Caco-2 (cell line): Measurements from ENCODE around the gene SCFD2. TPM values are rescaled to one million over a fixed set of nuclear protein-coding genes. Genes with fewer than 3 reads are reported as not detected.

Source experiments
- BruUV-seq: library from RNA; stranded (reverse); fragments of 400-500 nt; replicated peaks from 2 replicates; lab custom pipeline; 2021; lab: Mats Ljungman, UMichigan
- CTCF ChIA-PET: fragments of 300-600 bp; sonication (Branson Sonifier 250); formaldehyde crosslinking; loops from one replicate; lab custom pipeline; 2022; ENCODE audit warnings: antibody characterized with exemption; lab: Charles Lee
- POLR2A ChIA-PET: fragments of 300-600 bp; sonication (Branson Sonifier 250); formaldehyde crosslinking; loops from one replicate; lab custom pipeline; 2022; ENCODE audit warnings: antibody characterized with exemption; lab: Charles Lee
- DNase-seq, 2 experiments: peaks; one replicate each; pipeline versions ENCODE4 v3.0.0 to v3.0.0-alpha.2; 2020 to 2022
- H3K27me3 ChIP-seq: replicated peaks from 2 replicates; pipeline ENCODE4 v1.6.0; 2011; ENCODE audit warnings: low read length; ENCODE audit not compliant: control insufficient read depth, insufficient read depth
- H3K36me3 ChIP-seq: 2 replicates; pipeline ENCODE4 v1.5.1; 2011; ENCODE audit warnings: low read length; ENCODE audit not compliant: control insufficient read depth, insufficient read depth
- H3K4me1 ChIP-seq: fragments of 250-450 bp; sonication (Bioruptor Pico); 2 replicates; pipeline ENCODE4 v1.5.1; 2020; ENCODE audit warnings: mild to moderate bottlenecking
- H3K4me3 ChIP-seq: 2 replicates; pipeline ENCODE4 v1.5.1; 2011; ENCODE audit warnings: low read depth, mild to moderate bottlenecking, control low read depth, low read length
- H3K9me3 ChIP-seq: fragments of 250-450 bp; sonication (Bioruptor Pico); 2 replicates; pipeline ENCODE4 v1.5.1; 2020; ENCODE audit warnings: mild to moderate bottlenecking, moderate library complexity
- H3K27ac Mint-ChIP-seq: one replicate; pipeline ENCODE4 v1.8.0; 2022; ENCODE audit warnings: mixed read lengths; ENCODE audit not compliant: unreplicated experiment
- H3K27me3 Mint-ChIP-seq: one replicate; pipeline ENCODE4 v1.8.0; 2022; ENCODE audit warnings: mixed read lengths; ENCODE audit not compliant: insufficient read depth, unreplicated experiment
- H3K36me3 Mint-ChIP-seq: one replicate; pipeline ENCODE4 v1.8.0; 2022; ENCODE audit warnings: mild to moderate bottlenecking, mixed read lengths; ENCODE audit not compliant: insufficient read depth, unreplicated experiment
- H3K4me1 Mint-ChIP-seq: one replicate; pipeline ENCODE4 v1.8.0; 2022; ENCODE audit warnings: low read depth, mixed read lengths; ENCODE audit not compliant: unreplicated experiment
- H3K4me3 Mint-ChIP-seq: one replicate; pipeline ENCODE4 v1.8.0; 2022; ENCODE audit warnings: mild to moderate bottlenecking, moderate library complexity, mixed read lengths; ENCODE audit not compliant: unreplicated experiment
- H3K9me3 Mint-ChIP-seq: one replicate; pipeline ENCODE4 v1.8.0; 2022; ENCODE audit warnings: mixed read lengths; ENCODE audit not compliant: unreplicated experiment
- CTCF ChIP-seq, 2 experiments: fragments of 200-600 bp in 1 of 2; IDR thresholded peaks; 1 replicate in 1 of 2; 2 replicates in 1 of 2; pipeline versions ENCODE4 v1.5.1 to v1.8.0; 2011 to 2022; ENCODE audit warnings: antibody characterized with exemption in 1 of 2, control low read depth in 1 of 2, inconsistent platforms in 1 of 2, low read depth in 1 of 2, low read length in 1 of 2, mild to moderate bottlenecking in 1 of 2, moderate library complexity in 1 of 2; ENCODE audit not compliant: insufficient read depth in 1 of 2, severe bottlenecking in 1 of 2, unreplicated experiment in 1 of 2
- intact Hi-C: fragments of 100-400 bp; cut with micrococcal nuclease; formaldehyde crosslinking; loops from one replicate; pipeline ENCODE4 v1.10.0; 2022; ENCODE audit not compliant: unreplicated experiment
- total RNA-seq: library from RNA; stranded (reverse); gene quantifications from 2 replicates; pipeline ENCODE4 v1.2.3, GENCODE V29; 2022

The SCFD2 gene
- total RNA-seq, 1 experiment from 2014 or later: 12.2 TPM

- TF ChIP-seq CTCF (IDR thresholded peaks at IDR 0.05; ENCODE audit: insufficient read depth in 1 of 2, low read depth in 1 of 2, low read length in 1 of 2, severe bottlenecking in 1 of 2, unreplicated experiment in 1 of 2): no peak
- Histone ChIP-seq H3K4me3 (no peak overlapping the region), H3K9me3 (no peaks in the 10 kb centered on the region), H3K27me3 (no peaks in the 10 kb centered on the region), H3K36me3 (no peaks in the 10 kb centered on the region), H3K4me1 (peaks cover 37% of the 10 kb centered on the region)
- BruUV-seq: no TSS peak
- H3K36me3 Mint-ChIP-seq: no peaks in the 10 kb centered on the region
- DNase-seq: no peak
- ChIA-PET CTCF (no interaction called here), POLR2A (no interaction called here)
- intact Hi-C loops: loop anchor here (5.0 kb wide), 1 partner anchor 78 kb away; no protein-coding TSS in a partner anchor
- H3K9me3 Mint-ChIP-seq: peaks cover 2% of the 10 kb centered on the region
- no peaks in the 10 kb centered on the region for H3K27me3 Mint-ChIP-seq
- H3K4me3 Mint-ChIP-seq: no peak overlapping the region
- peak overlapping the region; percentile 79 for H3K27ac Mint-ChIP-seq
- peaks cover 3% of the 10 kb centered on the region for H3K4me1 Mint-ChIP-seq
Observed at GRCh38 chr4:53120778-53121177, 245.1 kb downstream of the SCFD2 start.

GRCh38 chr4:53119680-53120079, 246.2 kb downstream of the SCFD2 start:
- Histone ChIP-seq H3K27me3 (no peaks in the 10 kb centered on the region), H3K4me3 (no peak overlapping the region), H3K36me3 (no peaks in the 10 kb centered on the region), H3K4me1 (peaks cover 37% of the 10 kb centered on the region), H3K9me3 (no peaks in the 10 kb centered on the region)
- Mint-ChIP-seq H3K36me3 (no peaks in the 10 kb centered on the region), H3K9me3 (no peaks in the 10 kb centered on the region), H3K4me3 (no peak overlapping the region), H3K4me1 (no peaks in the 10 kb centered on the region), H3K27ac (peak overlapping the region; percentile 79), H3K27me3 (no peaks in the 10 kb centered on the region)
- DNase-seq: peak; percentile 65 to 75
- intact Hi-C loops: loop anchor here (1.0 to 5.0 kb wide), 2 partner anchors 77 to 100 kb away; no protein-coding TSS in a partner anchor
- no peak for TF ChIP-seq CTCF (IDR thresholded peaks at IDR 0.05; ENCODE audit: insufficient read depth in 1 of 2, low read depth in 1 of 2, low read length in 1 of 2, severe bottlenecking in 1 of 2, unreplicated experiment in 1 of 2)
- no TSS peak for BruUV-seq
- ChIA-PET CTCF (interaction anchor here (0.7 kb wide), 1 partner anchor 18 kb away, joined by 3 read pairs; no protein-coding TSS in a partner anchor), POLR2A (interaction anchor here (1.0 kb wide), 1 partner anchor 100 kb away, joined by 5 read pairs; no protein-coding TSS in a partner anchor)

GRCh38 chr4:53118676-53119075, 247.2 kb downstream of the SCFD2 start:
- POLR2A ChIA-PET: no interaction called here
- Histone ChIP-seq H3K27me3 (no peaks in the 10 kb centered on the region), H3K4me1 (peaks cover 37% of the 10 kb centered on the region), H3K9me3 (no peaks in the 10 kb centered on the region), H3K36me3 (no peaks in the 10 kb centered on the region), H3K4me3 (no peak overlapping the region)
- H3K27me3 Mint-ChIP-seq: no peaks in the 10 kb centered on the region
- intact Hi-C loops: loop anchor here (1.0 kb wide), 1 partner anchor 99 kb away; no protein-coding TSS in a partner anchor
- H3K9me3 Mint-ChIP-seq: no peaks in the 10 kb centered on the region
- H3K4me1 Mint-ChIP-seq: no peaks in the 10 kb centered on the region
- H3K36me3 Mint-ChIP-seq: no peaks in the 10 kb centered on the region
- peak overlapping the region; percentile 42 for H3K27ac Mint-ChIP-seq
- no peak for TF ChIP-seq CTCF (IDR thresholded peaks at IDR 0.05; ENCODE audit: insufficient read depth in 1 of 2, low read depth in 1 of 2, low read length in 1 of 2, severe bottlenecking in 1 of 2, unreplicated experiment in 1 of 2)
- H3K4me3 Mint-ChIP-seq: no peak overlapping the region
- no peak for DNase-seq
- BruUV-seq: no TSS peak
- CTCF ChIA-PET: no interaction called here
